ENCODE measurements around the gene YWHAG. TPM values are rescaled to one million over a fixed set of nuclear protein-coding genes. Genes with fewer than 3 reads are reported as not detected.

Gene YWHAG
- total RNA-seq, 2 experiments from 2014 or later: 77.9 to 79.3 TPM

DNA sequence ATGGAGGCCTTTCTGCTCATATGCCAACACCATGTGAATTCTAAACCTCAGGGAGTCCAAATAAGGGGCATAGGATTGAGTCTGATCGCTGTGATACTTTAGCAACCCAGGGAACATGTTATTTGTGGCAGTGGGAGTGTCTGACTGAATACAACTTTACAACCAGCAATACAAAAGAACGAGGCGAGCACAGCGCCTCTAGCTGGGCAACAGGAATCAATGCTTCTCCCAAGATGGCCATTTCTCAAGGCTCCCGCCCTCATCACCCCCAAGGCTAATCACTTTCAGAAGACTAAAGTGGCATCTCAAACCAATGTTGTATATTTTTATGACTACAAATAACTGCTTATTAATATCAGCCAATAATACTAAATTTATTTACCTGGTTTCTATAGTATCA, 28.1 kb downstream of the YWHAG start:
- DNase-seq (no peak), ATAC-seq (no peak)
- Mint-ChIP-seq H3K27ac (no peak overlapping the region), H3K36me3 (ENCODE audit: low read depth) (peaks cover 43% of the 10 kb centered on the region), H3K4me1 (ENCODE audit: low read depth) (peaks cover 18% of the 10 kb centered on the region), H3K27me3 (ENCODE audit: low read depth) (no peaks in the 10 kb centered on the region), H3K9me3 (ENCODE audit: insufficient read depth) (no peaks in the 10 kb centered on the region), H3K4me3 (no peak overlapping the region)
- POLR2A ChIA-PET: interaction anchor here (0.6 kb wide), 1 partner anchor 13 kb away, joined by 3 read pairs; no protein-coding TSS in a partner anchor
- CTCF ChIA-PET: interaction anchor here (1.3 kb wide), 2 partner anchors 20 to 27 kb away, joined by 3 read pairs; no protein-coding TSS in a partner anchor

GRCh38 chr7:76330261-76330660, 28.5 kb downstream of the YWHAG start:
- Mint-ChIP-seq H3K4me1 (ENCODE audit: low read depth) (peaks cover 18% of the 10 kb centered on the region), H3K36me3 (ENCODE audit: low read depth) (peaks cover 44% of the 10 kb centered on the region), H3K27me3 (ENCODE audit: low read depth) (no peaks in the 10 kb centered on the region), H3K9me3 (ENCODE audit: insufficient read depth) (no peaks in the 10 kb centered on the region), H3K27ac (no peak overlapping the region), H3K4me3 (no peak overlapping the region)
- CTCF ChIA-PET: interaction anchor here (1.3 kb wide), 2 partner anchors 20 to 28 kb away, joined by 3 read pairs; no protein-coding TSS in a partner anchor
- DNase-seq (no peak), ATAC-seq (no peak)
- POLR2A ChIA-PET: interaction anchor here (0.8 kb wide), 1 partner anchor 12 kb away, joined by 3 read pairs; no protein-coding TSS in a partner anchor

DNA sequence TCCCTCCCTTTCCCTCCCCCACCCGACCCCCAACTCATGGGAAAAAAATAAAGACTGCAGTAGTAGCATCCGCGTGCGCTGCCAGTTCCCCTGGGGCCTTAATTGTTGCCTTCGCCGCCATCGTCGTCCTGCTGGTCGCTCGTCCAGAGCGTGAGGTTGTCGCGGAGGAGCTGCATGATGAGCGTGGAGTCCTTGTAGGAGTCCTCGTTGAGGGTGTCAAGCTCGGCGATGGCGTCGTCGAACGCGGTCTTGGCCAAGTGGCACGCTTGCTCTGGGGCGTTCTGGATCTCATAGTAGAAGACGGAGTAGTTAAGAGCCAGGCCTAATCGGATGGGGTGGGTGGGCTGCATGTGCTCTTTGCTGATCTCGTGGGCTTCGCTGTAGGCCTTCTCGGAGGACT, 29.3 kb downstream of the YWHAG start:
- Mint-ChIP-seq H3K27ac (no peak overlapping the region), H3K36me3 (ENCODE audit: low read depth) (peaks cover 46% of the 10 kb centered on the region), H3K4me1 (ENCODE audit: low read depth) (peaks cover 18% of the 10 kb centered on the region), H3K9me3 (ENCODE audit: insufficient read depth) (no peaks in the 10 kb centered on the region), H3K27me3 (ENCODE audit: low read depth) (no peaks in the 10 kb centered on the region), H3K4me3 (no peak overlapping the region)
- ChIA-PET CTCF (no interaction called here), POLR2A (interaction anchor here (0.8 kb wide), 1 partner anchor 11 kb away, joined by 3 read pairs; no protein-coding TSS in a partner anchor)
- no peak for DNase-seq
- no peak for ATAC-seq

DNA sequence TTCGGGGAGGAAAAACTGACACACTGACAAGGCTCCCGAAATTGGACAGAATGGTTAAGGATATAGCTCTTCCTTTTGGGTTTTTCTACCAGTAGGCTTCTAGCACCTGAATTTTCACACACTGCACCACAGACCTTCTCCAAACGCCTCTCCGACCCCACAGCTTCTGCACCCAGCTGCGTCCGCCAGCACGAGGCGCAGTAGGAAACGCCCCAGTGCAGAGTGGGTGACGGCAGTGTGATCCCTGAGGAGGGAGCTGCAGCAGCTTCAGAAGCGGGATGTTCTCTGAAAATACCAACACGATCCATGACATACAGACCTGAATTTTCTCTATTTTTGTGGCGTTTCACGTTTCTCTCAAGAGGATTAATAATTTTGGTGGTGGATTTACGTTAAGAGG, 30.4 kb downstream of the YWHAG start:
- Mint-ChIP-seq H3K27me3 (ENCODE audit: low read depth) (no peaks in the 10 kb centered on the region), H3K4me3 (no peak overlapping the region), H3K4me1 (ENCODE audit: low read depth) (peaks cover 18% of the 10 kb centered on the region), H3K36me3 (ENCODE audit: low read depth) (peaks cover 48% of the 10 kb centered on the region), H3K27ac (no peak overlapping the region), H3K9me3 (ENCODE audit: insufficient read depth) (no peaks in the 10 kb centered on the region)
- ChIA-PET POLR2A (interaction anchor here (1.2 to 3.0 kb wide), 2 partner anchors 11 to 31 kb away, joined by 4 to 23 read pairs; no protein-coding TSS in a partner anchor), CTCF (interaction anchor here (1.0 to 3.1 kb wide), 4 partner anchors 10 to 150 kb away, joined by 3 to 14 read pairs (median 10); no protein-coding TSS in a partner anchor)
- DNase-seq (no peak), ATAC-seq (no peak)

- H3K27ac Mint-ChIP-seq: peak overlapping the region; percentile 46
- ChIA-PET POLR2A (interaction anchor here (1.2 to 3.0 kb wide), 2 partner anchors 10 to 32 kb away, joined by 4 to 23 read pairs; no protein-coding TSS in a partner anchor), CTCF (interaction anchor here (1.9 to 3.1 kb wide), 3 partner anchors 9 to 149 kb away, joined by 6 to 14 read pairs (median 14); no protein-coding TSS in a partner anchor)
- DNase-seq: no peak
- H3K4me1 Mint-ChIP-seq (ENCODE audit: low read depth): peaks cover 23% of the 10 kb centered on the region
- peak; percentile 21 for ATAC-seq
- H3K36me3 Mint-ChIP-seq (ENCODE audit: low read depth): peaks cover 53% of the 10 kb centered on the region
- no peaks in the 10 kb centered on the region for H3K27me3 Mint-ChIP-seq (ENCODE audit: low read depth)
- no peak overlapping the region for H3K4me3 Mint-ChIP-seq
- H3K9me3 Mint-ChIP-seq (ENCODE audit: insufficient read depth): no peaks in the 10 kb centered on the region
Measured at GRCh38 chr7:76327610-76328009, 31.2 kb downstream of the YWHAG start.

GRCh38 chr7:76326646-76327233, 32.1 kb downstream of the YWHAG start:
- DNase-seq (no peak), ATAC-seq (no peak)
- ChIA-PET POLR2A (interaction anchor here (3.0 kb wide), 1 partner anchor 9 kb away, joined by 23 read pairs; no protein-coding TSS in a partner anchor), CTCF (interaction anchor here (0.7 to 3.1 kb wide), 5 partner anchors 8 to 822 kb away, joined by 3 to 14 read pairs (median 6); no protein-coding TSS in a partner anchor)
- Mint-ChIP-seq H3K4me1 (ENCODE audit: low read depth) (peaks cover 25% of the 10 kb centered on the region), H3K36me3 (ENCODE audit: low read depth) (peaks cover 54% of the 10 kb centered on the region), H3K4me3 (no peak overlapping the region), H3K9me3 (ENCODE audit: insufficient read depth) (no peaks in the 10 kb centered on the region), H3K27ac (no peak overlapping the region), H3K27me3 (ENCODE audit: low read depth) (no peaks in the 10 kb centered on the region)

GRCh38 chr7:76325811-76326210, 33.0 kb downstream of the YWHAG start:
- H3K36me3 Mint-ChIP-seq (ENCODE audit: low read depth): peaks cover 58% of the 10 kb centered on the region
- H3K27ac Mint-ChIP-seq: no peak overlapping the region
- H3K9me3 Mint-ChIP-seq (ENCODE audit: insufficient read depth): no peaks in the 10 kb centered on the region
- CTCF ChIA-PET: interaction anchor here (1.0 to 3.1 kb wide), 2 partner anchors 12 to 24 kb away, joined by 4 to 14 read pairs; no protein-coding TSS in a partner anchor
- POLR2A ChIA-PET: no interaction called here
- H3K27me3 Mint-ChIP-seq (ENCODE audit: low read depth): no peaks in the 10 kb centered on the region
- DNase-seq: no peak
- H3K4me1 Mint-ChIP-seq (ENCODE audit: low read depth): peaks cover 25% of the 10 kb centered on the region
- H3K4me3 Mint-ChIP-seq: no peak overlapping the region
- ATAC-seq: no peak

DNA sequence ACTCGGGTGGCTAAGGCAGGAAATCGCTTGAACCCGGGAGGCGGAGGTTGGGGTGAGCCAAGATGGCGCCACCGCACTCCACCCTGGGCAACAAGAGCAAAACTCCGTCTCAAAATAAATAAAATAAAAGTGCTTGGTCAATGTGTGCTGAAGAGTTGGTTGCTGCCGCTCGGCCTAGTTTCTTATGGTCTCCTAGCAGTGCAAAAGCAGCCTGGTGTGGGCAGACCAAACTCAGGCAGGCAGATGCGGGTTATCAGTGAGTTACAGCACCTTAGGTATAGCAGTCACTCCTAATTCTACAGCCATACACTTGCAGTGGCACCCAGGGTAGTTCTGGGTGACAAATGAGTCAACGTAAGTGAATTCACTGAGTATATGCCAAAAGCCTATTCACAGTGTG, 33.7 kb downstream of the YWHAG start:
- CTCF ChIA-PET: interaction anchor here (1.0 to 3.1 kb wide), 2 partner anchors 11 to 25 kb away, joined by 4 to 14 read pairs; no protein-coding TSS in a partner anchor
- no peak overlapping the region for H3K27ac Mint-ChIP-seq
- POLR2A ChIA-PET: no interaction called here
- peaks cover 55% of the 10 kb centered on the region for H3K36me3 Mint-ChIP-seq (ENCODE audit: low read depth)
- no peaks in the 10 kb centered on the region for H3K9me3 Mint-ChIP-seq (ENCODE audit: insufficient read depth)
- H3K4me3 Mint-ChIP-seq: no peak overlapping the region
- DNase-seq: no peak
- no peaks in the 10 kb centered on the region for H3K27me3 Mint-ChIP-seq (ENCODE audit: low read depth)
- H3K4me1 Mint-ChIP-seq (ENCODE audit: low read depth): peaks cover 24% of the 10 kb centered on the region
- no peak for ATAC-seq

DNA sequence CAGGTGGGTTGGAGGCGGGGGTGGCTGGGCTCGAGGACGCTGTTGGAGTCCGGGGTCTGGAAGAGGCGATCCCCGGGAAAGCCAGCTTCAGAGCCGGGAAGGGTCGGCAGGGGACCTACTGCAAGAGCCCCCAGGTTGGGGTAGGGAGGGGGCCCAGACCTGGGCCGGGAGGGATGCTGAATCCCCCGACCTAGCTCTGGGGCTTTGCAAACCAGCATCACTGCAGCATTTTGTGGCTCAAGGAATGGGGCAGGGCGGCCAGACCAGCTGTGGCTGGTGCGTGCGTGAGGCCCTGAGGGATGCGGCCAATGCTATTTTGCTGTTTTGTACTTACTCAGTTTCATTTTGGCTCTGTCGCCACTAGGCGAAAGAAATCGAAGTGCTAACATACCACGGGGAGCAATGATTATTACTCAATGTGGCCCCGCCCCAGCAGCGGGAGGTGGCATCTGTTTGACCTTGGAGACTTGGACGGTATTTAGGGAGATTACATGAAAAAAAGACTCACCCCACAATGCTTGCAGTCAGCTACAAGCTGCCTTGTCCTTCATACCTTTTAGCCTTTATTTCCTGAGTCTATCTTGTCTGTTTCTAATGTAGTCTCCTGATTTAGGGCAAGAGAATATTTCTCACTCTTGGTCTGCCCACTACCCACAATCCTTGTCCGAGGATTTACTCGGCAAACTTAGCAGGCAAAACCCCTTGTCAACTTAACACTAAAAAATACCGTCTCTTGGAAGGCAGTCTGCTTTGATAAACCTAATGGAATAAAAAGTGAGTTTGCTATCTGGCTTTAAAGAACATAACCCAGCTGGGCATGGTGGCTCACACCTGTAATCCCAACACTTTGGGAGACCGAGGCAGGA, 40.1 kb downstream of the YWHAG start:
- Mint-ChIP-seq H3K4me3 (peak overlapping the region; percentile 96), H3K4me1 (ENCODE audit: low read depth) (peaks cover 43% of the 10 kb centered on the region), H3K27me3 (ENCODE audit: low read depth) (no peaks in the 10 kb centered on the region), H3K9me3 (ENCODE audit: insufficient read depth) (no peaks in the 10 kb centered on the region), H3K27ac (peak overlapping the region; percentile 96), H3K36me3 (ENCODE audit: low read depth) (peaks cover 27% of the 10 kb centered on the region)
- DNase-seq: peak; percentile 84
- POLR2A ChIA-PET: interaction anchor here (0.7 to 3.7 kb wide), 24 partner anchors 9 to 403 kb away, joined by 3 to 55 read pairs (median 4); partner anchors contain the start of genes HSPB1, POR and YWHAG
- peak; percentile 54 for ATAC-seq
- CTCF ChIA-PET: interaction anchor here (0.8 to 10.0 kb wide), 8 partner anchors 9 to 141 kb away, joined by 3 to 107 read pairs (median 9); partner anchors contain the start of genes YWHAG and ZP3

- H3K36me3 Mint-ChIP-seq (ENCODE audit: low read depth): peaks cover 25% of the 10 kb centered on the region
- CTCF ChIA-PET: interaction anchor here (0.8 to 10.0 kb wide), 11 partner anchors 10 to 151 kb away, joined by 3 to 107 read pairs (median 4); partner anchors contain the start of genes YWHAG and ZP3
- H3K4me3 Mint-ChIP-seq: peak overlapping the region; percentile 96
Measured at GRCh38 chr7:76317782-76318487, 40.9 kb downstream of the YWHAG start.

More at GRCh38 chr7:76317782-76318487, 40.9 kb downstream of the YWHAG start:
- Mint-ChIP-seq H3K27ac (peak overlapping the region; percentile 96), H3K9me3 (ENCODE audit: insufficient read depth) (no peaks in the 10 kb centered on the region), H3K27me3 (ENCODE audit: low read depth) (no peaks in the 10 kb centered on the region), H3K4me1 (ENCODE audit: low read depth) (peaks cover 41% of the 10 kb centered on the region)
- DNase-seq (peak; percentile 98), ATAC-seq (peak; percentile 95)
- POLR2A ChIA-PET: interaction anchor here (0.6 to 3.7 kb wide), 28 partner anchors 9 to 403 kb away, joined by 3 to 55 read pairs (median 4); partner anchors contain the start of genes HSPB1, POR and YWHAG

Measured in activated CD8-positive, alpha-beta T cell treated with anti-CD3 and anti-CD28 coated beads, Interleukin-2, amount 10 ng/mL, durations not matched to agents 7 days and 5 days (primary cell).